LNCAP (cell line): Measurements from ENCODE around the gene UBE2J2.

Source experiments
- TF ChIP-seq, protein P1 (sequence below): fragments of 450-650 bp; IDR thresholded peaks from 2 replicates; pipeline ENCODE4 v1.5.1; 2017; ENCODE audit warnings: mild to moderate bottlenecking

Gene UBE2J2

DNA sequence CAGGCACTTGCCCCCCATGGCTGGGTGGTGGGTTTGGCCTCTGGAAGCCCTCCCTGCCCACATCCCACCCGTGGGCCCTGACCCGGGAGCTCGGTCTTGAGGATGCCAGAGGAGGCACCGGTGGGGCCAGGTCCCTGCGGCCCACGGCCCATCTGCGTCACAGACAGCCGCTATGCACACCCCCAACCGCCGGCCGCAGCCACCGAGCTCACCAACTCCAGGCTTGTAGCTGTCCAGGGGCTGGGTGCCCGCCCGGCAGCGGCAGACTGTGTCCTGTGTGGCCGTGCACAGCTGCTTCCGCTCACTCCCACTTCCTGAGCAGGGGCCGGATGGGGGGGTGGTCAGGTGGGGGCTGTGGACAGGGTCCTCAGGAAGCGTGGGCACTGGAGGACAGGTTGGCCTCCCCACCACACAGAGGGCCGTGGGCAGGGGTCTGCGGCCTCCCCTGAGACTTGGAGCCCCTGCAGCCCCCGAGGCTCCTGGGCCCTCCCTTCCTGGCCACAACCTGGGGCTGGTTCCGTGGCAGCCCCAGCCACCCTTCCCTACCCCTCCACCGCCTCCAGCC is 60.8 kb downstream of the UBE2J2 start:
- TF ChIP-seq, protein P1, sequence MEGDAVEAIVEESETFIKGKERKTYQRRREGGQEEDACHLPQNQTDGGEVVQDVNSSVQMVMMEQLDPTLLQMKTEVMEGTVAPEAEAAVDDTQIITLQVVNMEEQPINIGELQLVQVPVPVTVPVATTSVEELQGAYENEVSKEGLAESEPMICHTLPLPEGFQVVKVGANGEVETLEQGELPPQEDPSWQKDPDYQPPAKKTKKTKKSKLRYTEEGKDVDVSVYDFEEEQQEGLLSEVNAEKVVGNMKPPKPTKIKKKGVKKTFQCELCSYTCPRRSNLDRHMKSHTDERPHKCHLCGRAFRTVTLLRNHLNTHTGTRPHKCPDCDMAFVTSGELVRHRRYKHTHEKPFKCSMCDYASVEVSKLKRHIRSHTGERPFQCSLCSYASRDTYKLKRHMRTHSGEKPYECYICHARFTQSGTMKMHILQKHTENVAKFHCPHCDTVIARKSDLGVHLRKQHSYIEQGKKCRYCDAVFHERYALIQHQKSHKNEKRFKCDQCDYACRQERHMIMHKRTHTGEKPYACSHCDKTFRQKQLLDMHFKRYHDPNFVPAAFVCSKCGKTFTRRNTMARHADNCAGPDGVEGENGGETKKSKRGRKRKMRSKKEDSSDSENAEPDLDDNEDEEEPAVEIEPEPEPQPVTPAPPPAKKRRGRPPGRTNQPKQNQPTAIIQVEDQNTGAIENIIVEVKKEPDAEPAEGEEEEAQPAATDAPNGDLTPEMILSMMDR: no peak

DNA sequence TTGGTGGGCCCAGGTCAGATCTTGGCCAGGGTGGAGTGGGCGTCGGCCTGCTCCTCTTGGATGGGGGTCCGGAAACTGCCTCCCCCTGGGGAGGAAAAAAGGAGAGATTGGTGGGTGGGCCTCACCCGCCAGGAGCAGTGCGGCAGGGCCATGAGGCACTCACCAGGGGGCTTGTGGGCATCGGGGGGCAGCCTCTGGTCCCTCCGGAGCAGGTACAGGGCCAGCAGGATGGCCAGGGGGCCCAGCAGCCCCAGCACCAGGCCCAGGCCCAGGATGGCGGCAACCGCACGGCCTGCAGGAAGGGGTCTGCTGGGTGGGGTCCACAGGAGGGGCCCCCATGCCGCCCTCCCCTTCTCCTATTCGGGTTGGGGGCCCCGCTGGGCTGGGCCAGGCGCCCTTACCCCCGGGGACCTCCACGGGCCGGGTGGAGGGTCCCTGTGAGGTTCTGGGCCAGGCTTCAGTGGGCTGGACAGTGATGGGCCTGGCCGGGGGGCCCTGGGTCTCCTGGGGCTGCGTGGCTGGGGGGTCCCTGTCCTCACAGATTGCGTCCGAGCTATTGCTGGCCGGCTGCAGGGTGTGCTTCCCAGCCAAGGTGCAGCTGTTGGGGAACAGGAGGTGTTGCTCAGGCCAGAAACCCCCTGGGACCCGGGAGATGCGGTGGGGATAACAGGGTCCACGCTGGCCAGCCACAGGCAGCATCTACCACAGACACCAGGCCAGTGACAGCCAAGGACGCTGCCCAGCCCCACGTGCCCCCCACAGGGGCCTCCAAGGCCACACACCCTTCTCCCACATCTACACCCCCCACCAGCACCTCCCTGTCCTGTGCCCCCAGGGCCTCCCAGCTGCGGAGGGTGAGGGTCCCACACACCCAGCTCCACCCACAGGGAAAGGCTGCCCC is 61.9 kb downstream of the UBE2J2 start:
- TF ChIP-seq, protein P1: no peak

DNA sequence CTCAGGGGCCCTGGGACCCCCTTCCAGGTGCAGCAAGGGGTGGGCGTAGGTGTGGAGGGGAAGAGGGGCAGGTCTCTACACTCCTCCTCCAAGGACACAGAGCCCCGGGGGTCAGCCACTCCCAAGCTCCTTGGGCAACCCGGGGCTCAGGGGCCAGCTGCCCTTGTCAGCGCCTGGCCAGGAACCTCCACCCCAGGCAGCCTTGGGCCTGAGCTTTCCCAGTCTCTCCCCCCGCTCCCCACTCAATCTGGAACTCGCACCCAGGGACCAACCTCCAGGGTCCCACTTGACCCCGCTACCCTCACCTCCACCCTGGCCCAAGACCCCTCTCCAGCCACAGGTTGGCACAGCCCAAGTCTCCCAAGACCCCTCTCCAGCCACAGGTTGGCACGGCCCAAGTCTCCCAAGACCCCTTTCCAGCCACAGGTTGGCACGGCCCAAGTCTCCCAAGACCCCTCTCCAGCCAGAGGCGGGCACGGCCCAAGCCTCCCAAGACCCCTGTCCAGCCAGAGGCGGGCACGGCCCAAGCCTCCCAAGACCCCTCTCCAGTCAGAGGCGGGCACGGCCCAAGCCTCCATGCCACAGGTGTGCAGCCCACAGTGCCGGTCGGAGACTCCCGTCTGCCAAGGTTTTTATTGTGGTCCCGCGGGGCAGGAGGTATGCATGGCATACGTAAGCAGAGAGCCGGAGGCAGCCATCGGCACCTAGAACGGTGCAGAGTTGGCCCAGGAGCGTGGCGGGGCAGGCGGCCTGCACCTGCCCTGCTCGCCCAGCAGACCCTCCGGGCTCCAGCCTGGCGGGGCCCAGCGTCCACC is 62.7 kb downstream of the UBE2J2 start:
- TF ChIP-seq, protein P1: no peak

DNA sequence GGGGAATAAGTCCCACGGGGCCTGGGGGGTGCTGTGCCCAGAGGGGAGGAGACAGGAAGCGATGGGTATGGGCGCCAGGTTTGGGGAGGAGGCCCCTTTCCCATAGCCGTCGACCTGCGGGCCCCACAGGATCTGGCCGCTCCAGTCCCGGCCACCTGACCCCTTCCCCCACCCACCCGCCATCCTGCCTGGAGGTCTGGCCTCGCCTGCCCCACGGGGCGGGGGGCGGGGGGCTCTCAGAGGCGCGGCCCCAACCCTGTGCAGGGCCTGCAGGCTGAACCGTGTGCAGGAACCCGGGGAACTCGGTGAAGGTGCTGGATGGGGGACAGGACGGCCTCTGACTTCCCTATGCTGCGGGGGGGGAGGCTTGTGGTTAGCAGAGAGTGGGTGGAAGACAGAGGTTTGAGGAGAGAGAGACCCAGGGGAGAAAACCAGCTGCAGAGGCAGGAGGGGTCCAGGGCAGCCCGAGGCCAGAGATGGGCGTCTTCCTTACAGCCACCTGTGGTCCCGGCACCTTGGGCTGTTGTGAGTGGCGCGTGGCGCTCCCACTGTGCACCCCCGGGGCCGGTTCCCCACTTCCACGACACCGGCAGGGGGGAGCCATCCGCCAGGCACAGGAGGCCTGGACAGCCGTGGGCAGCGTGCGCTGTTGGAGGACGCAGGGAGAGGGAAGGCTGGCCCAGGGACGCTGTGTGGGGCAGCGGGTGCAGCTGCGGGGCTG is 64.8 kb downstream of the UBE2J2 start:
- TF ChIP-seq, protein P1: no peak

DNA sequence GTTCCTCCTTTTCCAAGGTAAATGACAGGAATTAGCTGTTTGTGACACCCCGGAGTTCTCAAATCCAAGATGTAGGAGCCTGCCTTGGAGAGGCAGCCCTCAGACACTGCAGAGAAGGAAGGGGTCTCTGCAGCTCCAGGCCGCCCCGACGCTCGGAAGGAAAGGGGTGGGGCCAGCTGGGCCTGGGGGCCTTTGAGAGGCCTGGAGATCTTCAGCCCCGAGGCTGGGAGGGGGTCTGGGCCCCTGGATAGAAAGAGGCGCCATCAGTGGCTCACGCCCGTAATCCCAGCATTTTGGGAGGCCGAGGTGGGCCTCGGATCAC is 66.1 kb downstream of the UBE2J2 start:
- TF ChIP-seq, protein P1: no peak

DNA sequence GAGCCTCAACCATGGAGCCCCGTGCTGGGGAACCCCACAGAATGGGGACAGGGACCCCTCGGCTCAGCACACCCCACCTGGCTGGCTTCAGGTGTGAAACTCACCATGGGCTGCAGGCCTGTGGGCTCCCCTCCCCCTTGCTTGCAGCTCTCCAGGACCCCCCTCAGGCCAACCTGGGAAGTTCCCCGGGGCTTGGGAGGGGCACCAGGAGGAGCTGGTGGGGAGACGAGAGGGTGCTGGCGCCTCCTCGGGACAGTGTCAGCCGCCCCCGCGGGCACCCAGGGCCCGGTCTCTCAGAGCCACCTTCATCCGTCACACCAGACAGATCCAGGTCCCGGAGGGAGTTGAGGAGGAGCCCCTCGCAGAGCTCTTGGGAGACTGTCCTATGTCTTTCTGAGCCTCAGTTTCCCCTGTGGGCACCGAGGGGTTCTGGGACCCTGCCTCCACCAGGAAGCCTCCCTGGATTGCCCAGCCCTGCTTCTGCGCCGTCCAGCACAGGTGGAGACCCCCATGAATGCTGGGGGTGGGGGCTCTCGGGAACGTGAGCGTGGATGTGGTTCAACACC is 66.6 kb downstream of the UBE2J2 start:
- TF ChIP-seq, protein P1: no peak
